Activated CD8-positive, alpha-beta memory T cell treated with anti-CD3 and anti-CD28 coated beads for 4 hours (primary cell): Measurements from ENCODE around the gene S1PR2.

ENCODE experiments used
- DNase-seq, 2 donors: peaks; one replicate each; pipeline ENCODE4 v3.0.0-alpha.2; 2020; ENCODE audit warnings: low read depth in 2 of 2

Gene S1PR2, protein sequence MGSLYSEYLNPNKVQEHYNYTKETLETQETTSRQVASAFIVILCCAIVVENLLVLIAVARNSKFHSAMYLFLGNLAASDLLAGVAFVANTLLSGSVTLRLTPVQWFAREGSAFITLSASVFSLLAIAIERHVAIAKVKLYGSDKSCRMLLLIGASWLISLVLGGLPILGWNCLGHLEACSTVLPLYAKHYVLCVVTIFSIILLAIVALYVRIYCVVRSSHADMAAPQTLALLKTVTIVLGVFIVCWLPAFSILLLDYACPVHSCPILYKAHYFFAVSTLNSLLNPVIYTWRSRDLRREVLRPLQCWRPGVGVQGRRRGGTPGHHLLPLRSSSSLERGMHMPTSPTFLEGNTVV

DNA sequence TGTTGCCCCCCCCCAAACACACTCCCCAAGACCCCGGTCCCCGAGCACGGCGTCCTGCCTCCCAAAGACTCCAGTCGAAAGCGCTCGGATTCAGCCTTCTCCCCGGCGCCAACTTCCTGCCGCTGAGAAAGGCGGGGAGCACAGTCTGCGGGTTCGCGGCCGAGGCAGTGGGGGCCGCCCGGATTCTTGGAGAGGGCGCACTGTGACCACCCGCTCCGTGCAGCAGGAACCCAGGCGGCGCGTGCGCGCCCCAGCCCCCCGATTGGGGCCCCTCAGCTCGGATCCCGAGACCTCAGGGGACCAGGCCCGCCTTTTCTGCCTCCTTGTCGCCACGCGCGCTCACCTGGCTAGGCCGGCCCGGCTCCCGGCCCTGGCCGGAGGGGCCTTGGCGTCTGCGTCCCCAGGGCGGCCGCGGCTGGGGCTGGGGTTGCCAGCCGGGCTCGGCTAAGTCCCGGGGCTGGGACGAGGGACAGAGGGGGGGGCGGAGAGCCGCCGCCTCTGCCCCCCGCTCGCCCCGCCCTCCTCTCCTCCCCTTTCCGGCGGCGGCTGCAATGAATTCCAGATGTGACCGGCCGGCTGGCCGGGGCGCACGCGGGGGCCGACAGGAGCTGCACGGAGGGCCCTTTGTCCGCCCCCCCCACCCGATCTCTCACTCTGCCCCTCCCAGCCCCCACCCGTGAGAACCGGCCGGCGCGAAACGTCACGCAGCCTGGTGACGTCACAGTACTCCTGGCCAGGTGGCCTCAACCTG lies at the start of gene S1PR2:
TSS of gene S1PR2 (minus strand) at position 471 of the 751 bp plus-strand sequence. CDS start 6,426 bp downstream, outside the sequence.
- peak; percentile 20 to 53 for DNase-seq

DNA sequence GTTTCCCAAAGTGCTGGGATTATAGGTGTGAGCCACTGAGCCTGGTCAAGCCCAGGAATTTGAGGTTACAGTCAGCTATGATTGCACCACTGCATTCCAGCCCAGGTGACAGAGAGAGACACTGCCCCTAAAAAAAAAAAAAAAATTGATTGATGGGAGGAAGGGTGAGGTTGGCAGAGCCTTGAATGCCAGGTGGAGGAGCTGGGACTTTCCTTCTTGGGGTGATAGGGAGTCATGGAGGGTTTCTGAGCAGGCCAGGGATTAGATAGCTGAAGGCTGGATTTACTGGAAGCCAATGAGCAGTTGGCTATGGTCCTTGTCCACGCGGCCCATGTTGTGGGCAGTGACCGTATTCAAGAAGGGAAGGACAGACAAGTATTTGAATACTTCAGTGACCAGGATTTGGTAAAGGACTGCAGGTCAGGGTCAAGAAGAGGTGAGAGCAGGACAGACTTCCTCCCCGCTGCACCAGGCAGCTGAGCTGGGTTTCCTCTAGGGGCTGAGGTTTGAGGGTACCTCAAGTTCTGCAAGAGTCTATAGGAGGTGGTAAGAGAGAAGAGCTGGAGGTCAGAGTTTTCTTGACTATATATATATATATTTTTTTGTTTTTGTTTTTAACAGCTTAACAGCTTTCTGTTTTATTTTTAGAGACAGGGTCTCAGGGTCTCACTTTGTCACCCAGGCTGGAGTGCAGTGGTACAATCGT lies 48.8 kb upstream of the S1PR2 start:
- DNase-seq: no peak

DNA sequence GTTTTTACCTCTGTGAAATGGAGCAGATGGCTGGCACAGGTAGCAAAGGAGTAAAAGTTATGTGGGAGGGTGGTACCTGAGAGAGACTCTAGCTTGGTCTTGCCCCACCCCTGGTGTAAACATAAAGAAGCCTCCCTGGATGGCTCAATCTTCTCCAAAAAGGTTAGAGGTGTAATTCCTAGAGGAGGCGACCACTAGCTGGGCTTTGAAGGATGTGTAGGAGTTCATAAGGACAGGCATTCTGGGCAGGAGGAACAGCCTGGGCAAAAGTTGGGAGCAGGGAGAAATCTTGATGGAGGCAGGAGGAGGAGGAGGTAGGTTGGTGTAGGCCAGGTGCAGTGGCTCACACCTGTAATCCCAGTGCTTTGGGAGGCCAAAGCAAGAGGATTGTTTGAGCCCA lies 47.8 kb upstream of the S1PR2 start:
- no peak for DNase-seq

DNA sequence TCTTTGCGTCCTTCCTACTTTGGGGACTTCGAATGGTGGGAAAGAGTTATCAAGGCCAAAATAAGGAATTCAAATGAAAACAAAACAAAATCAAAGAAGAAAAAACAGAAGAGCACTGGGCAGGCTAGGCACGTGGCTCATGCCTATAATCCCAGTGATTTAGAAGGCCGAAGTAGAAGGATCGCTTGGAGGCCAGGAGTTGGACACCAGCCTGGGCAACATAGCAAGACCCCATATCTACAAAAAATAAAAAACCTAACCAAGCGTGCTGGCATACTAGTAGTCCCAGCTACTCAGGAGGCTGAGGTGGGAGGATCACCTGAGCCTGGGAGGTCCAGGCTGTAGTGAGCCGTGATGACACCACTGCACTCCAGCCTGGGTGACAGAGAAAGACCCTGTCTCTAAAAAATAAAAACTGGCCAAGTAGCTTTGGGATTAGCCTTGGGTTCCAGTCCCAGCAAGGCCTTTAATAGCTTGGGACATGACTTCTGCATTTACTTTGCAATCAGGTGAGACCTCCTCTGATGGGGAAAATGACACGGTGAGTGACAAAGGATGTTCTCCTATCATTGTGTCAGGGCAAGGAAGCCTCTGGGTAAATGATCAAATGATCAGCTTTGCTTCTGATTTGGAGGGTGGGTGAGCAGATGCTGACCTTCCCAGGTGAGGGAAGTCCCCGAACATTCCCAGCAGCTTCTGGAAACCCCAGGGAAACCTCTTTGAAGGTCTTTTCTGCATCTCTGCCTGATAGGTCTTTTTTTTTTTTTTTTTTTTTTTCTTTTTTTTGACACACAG lies 46.9 kb upstream of the S1PR2 start:
- DNase-seq: no peak

DNA sequence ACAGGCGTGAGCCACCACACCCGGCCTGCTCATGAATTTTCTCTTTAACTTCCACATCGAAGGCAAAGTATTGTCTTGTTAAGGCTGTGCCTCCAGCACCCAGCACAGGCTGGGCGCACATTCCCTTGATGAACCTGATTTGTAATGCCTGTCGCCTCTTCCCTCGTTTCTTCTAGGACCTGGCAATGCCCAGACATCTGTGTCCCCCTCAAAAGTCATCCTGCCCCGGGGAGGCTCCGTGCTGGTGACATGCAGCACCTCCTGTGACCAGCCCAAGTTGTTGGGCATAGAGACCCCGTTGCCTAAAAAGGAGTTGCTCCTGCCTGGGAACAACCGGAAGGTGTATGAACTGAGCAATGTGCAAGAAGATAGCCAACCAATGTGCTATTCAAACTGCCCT lies 43.5 kb upstream of the S1PR2 start:
- no peak for DNase-seq

DNA sequence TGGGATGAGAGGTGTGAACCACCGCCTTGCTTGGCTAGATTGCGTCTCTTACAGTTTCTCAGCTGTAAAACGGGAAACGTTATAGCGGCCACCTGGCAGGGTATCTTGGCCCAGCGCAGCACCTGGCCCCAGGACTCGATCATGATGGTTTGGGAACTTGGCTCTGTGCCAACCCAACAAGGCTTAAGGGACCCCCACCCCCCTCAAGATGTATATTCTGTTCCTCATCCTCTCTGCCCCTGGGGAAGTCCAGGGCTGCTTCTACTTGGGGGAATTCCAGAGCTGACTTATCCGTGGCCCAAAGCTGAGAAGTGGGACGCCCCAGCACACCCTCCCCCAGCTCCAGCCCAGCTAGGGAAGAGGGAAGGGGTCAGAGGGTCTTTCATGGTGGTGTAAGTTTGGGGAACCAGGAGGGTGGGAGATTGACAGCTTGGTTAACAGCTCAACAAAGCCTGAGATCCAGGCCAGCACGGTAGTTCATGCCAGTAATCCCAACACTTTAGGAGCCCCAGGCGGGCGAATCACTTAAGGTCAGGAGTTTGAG lies 40.5 kb upstream of the S1PR2 start:
- no peak for DNase-seq

DNA sequence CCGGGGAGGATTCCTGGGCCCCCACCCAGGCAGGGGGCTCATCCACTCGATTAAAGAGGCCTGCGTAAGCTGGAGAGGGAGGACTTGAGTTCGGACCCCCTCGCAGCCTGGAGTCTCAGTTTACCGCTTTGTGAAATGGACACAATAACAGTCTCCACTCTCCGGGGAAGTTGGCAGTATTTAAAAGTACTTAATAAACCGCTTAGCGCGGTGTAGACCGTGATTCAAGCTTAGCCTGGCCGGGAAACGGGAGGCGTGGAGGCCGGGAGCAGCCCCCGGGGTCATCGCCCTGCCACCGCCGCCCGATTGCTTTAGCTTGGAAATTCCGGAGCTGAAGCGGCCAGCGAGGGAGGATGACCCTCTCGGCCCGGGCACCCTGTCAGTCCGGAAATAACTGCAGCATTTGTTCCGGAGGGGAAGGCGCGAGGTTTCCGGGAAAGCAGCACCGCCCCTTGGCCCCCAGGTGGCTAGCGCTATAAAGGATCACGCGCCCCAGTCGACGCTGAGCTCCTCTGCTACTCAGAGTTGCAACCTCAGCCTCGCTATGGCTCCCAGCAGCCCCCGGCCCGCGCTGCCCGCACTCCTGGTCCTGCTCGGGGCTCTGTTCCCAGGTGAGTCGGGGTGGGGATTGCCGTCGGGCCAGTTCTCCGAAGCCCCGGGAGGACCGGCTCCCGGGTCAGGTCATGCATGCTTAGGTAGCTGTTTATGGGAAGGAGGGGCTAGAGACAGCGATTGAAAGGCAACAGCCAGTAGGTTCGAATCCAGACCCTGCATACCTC lies 39.7 kb upstream of the S1PR2 start, which contains the start of gene ICAM1:
TSS of gene ICAM1 (plus strand) at position 505 of the 779 bp plus-strand sequence. CDS start at position 545, 40 bp downstream.
- DNase-seq: peak; percentile 58 to 66

DNA sequence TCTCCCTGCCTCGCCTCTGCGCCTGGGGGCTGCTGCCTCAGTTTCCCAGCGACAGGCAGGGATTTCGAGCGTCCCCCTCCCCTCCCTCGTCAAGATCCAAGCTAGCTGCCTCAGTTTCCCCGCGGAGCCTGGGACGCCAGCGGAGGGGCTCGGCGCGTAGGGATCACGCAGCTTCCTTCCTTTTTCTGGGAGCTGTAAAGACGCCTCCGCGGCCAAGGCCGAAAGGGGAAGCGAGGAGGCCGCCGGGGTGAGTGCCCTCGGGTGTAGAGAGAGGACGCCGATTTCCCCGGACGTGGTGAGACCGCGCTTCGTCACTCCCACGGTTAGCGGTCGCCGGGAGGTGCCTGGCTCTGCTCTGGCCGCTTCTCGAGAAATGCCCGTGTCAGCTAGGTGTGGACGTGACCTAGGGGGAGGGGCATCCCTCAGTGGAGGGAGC lies 39.1 kb upstream of the S1PR2 start:
- peak in 1 of 2 donors; percentile 56 for DNase-seq

DNA sequence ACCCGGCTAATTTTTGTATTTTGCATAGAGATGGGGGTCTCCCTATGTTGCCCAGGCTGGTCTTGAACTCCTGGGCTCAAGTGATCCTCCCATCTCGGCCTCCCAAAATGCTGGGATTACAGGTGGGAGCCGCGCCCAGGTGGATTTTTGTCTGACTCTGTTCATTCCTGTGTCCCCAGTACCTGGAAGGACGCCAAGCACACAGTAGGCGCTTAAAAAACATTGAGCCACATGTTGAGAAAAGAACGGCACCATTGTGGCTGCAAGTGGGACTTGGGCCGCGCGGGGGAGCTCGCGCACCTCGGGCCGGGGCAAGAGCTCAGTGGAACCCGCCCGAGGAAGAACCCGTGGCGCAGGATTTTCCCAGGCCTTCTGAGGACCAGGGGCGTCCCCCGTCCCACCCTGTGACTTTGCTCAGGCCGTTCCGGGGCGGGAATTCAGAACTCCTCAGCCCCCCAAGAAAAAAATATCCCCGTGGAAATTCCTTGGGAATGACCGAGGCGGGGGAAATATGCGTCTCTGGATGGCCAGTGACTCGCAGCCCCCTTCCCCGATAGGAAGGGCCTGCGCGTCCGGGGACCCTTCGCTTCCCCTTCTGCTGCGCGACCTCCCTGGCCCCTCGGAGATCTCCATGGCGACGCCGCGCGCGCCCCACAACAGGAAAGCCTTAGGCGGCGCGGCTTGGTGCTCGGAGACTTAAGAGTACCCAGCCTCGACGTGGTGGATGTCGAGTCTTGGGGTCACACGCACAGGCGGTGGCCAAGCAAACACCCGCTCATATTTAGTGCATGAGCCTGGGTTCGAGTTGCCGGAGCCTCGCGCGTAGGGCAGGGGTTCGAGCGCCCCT lies 38.4 kb upstream of the S1PR2 start:
- DNase-seq: peak; percentile 67 to 79

DNA sequence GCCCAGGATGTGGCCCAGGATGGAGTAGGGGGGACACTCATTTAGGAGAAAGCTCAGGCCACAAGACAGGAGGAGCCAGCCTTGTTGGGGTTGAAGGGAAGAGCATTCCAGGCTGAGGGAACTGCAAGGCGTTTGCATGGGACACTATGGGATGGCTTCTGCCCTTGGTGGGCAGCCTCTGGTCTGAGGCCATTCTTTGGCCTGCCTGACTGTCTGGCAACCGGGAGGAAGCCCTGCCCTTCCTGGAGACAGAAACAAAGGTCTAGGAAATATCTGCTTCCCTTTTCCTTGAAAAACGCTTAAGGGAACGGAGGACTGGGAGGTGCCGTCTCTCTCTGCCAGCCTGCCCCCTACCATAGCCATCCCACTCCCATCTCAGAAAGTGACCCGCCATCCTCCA lies 36.9 kb upstream of the S1PR2 start:
- no peak for DNase-seq

DNA sequence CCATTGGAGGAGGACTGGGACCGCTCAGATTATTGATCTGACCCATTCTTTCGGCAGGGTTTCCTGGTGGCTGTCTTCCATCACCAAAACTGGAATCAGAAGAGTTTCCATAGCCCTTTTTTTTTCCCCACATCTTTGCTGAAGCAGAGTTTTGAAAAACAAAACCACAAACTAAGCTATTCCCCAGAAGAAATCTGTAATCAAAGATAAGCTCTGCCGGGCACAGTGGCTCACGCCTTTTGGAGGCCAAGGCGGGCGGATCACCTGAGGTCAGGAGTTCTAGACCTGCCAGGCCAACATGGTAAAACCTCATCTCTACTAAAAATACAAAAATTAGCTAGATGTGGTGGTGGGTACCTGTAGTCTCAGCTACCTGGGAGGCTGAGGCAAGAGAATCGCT lies 35.6 kb upstream of the S1PR2 start:
- DNase-seq: no peak

DNA sequence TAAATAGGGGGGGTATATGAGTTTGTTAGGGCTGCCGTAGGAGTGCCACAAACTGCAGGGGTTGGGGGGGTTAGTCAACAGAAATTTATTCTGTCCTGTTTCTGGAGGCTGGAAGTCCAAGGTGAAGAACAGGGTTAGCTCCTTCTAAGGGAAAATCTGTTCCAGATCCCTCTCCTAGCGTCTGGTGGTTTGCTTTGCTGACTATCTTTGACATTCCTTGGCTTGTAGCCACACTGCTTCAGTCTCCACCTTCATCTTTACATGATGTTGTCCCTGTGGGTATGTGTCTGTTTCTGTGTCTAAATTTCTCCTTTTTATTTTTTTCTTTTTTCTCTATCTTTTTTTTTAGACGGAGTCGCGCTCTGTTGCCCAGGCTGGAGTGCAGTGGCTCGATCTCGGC lies 31.6 kb upstream of the S1PR2 start:
- DNase-seq: no peak

DNA sequence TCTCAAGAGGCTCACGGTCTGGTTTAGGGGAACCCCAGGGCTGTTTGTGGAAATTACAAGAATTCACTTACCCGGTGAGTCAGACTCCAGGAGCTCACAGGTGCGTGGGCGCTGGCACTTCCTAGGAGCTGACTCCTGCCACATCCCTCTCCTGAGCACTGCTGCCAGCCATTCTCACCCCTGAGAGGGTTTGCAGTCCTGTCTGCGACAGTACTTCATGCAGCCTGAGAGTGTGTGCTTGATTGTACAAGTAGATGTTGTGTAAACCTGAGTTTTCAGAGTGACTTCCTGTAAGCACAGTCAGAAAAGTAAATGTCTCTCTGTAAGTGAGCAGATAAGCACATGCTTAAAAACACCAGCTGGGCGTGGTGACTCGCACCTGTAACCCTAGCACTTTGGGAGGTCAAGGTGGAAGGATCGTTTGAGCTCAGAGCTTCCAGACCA lies 29.0 kb upstream of the S1PR2 start:
- DNase-seq: no peak

DNA sequence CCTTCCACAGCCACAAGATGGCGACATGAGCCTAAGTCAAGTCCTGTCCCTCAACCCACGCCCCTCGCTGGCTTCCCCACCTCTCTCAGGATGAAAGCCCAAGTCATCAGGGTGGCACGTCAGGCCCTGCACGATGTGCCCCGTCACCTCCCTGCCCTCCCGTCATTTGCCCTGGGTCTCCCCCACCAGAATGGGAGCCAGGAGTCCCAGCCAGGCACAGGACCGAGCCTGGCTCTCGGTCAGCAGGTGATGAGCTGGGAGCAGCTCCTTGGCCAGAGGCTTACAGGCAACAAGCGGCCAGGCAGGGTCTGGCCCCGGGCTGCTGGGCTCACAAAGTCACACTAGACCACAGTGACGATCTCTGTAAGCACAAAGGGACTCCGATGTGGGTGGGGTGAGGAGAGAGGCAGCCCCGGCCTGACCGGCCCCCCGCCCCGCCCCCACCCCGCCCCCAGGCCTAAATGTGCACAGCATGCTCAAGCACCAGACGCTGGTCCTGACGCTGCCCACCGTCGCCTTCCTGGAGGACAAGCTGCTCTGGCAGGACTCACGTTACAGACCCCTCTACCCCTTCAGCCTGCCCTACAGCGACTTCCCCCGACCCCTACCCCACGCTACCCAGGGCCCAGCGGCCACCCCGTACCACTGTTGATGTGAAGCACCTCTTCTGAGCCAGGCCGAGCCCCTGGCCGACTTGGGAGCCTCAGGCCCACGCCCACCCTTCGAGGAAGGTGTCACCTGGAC lies 28.2 kb upstream of the S1PR2 start:
- peak; percentile 80 to 89 for DNase-seq

DNA sequence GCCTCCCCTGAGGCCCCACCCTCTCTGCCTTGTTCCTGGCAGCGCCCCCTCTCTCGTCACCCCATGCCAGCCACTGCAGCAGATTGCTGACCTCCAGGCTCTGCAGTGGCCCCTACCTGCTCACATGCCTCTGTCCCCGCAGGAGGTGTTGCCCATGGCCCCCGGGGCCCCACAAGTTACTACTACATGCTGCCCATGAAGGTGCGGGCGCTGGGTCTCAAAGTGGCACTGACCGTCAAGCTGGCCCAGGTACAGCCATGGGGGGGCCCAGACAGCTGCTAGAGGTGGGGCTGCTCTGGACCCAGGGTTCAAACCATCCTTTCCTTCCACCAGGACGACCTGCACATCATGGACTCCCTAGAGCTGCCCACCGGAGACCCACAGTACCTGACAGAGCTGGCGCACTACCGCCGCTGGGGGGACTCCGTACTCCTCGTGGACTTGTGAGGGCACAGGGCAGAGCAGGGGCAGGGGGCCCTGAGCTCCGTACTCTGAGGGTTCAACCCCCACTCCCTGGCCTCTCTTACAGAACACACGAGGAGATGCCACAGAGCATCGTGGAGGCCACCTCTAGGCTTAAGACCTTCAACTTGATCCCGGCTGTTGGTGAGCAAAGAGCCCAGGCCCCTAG lies 27.1 kb upstream of the S1PR2 start:
- no peak for DNase-seq

DNA sequence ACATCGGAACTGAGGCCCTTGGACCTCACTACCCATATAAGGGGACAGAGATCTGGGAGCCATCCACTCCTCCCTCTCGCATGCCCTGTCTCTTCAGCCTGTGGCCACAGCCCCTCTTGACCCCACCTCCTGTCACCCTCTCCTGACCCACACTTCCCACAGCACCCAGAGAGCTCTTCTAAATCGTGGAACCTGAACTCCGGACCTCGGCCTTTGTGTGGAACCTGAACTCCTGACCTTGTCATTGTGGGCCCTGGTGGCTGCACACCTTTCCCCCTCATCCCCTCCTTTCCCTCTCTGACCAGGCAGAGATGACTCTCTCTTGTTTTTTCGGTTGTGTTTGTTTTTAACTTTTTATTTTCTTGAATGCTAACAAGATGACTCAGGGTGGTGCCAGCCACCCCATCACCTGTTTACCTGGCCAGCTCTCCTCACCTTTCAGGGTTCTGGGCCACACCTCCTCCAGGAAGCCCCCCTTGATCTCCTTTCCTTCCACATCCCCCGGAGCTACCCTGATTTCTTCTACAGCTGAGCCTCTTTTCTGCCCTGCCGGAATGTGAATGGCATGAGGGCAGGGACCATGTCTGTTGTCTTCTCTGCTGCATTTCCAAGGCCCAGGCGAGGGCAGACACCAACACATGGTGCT lies 26.0 kb upstream of the S1PR2 start:
- no peak for DNase-seq

DNA sequence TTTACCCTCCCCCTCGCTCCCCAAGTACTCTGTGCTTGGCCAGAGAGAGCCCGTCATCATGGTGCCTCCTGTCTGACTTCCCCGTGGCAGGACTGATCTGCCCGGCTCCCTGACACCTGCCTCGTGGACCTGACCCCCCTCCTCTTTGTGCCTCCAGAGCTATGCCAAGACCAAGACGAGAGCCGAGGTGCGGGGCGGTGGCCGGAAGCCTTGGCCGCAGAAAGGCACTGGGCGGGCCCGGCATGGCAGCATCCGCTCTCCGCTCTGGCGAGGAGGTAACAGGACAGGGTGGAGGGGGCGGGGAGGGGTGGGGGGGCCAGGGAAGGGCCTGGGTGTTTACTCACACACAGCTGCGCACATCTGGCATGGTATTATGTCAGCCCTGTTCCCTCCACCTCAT lies 25.4 kb upstream of the S1PR2 start:
- no peak for DNase-seq

DNA sequence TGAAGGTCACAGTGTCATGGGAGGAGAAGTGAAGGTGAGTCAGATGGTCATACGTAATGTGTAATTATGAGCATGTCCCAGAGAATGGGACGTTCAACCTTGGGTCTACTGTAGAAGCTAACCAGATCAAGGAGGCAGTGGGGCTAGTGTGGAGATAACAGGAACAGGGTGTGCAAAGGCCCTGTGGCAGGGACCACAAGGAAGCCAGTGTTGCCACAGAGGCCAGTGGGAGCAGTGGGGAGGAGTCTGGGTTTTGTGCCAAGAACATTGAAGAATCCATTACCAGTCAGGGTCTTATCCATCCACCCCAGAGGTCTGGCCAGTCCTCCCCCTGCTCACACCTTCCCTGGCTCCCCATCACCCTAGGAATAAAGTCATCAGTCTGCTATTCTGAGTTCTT lies 24.2 kb upstream of the S1PR2 start:
- no peak for DNase-seq
